Thyroid gland (tissue), 4 donors: ENCODE measurements around the gene QKI. TPM values are rescaled to one million over a fixed set of nuclear protein-coding genes. Genes with fewer than 3 reads are reported as not detected.

ENCODE experiments used
- DNase-seq, 2 donors: peaks; one replicate each; pipeline ENCODE4 v3.0.0-alpha.2; 2019
- H3K27ac ChIP-seq, 3 donors: fragments of 200-600 bp; sonication (generic); 1 replicate in 2 of 3; 2 replicates in 1 of 3; pipeline ENCODE4 v1.5.1; 2016 to 2019; ENCODE audit warnings: mild to moderate bottlenecking in 1 of 3, moderate library complexity in 1 of 3
- H3K27me3 ChIP-seq: fragments of 200-600 bp; sonication (generic); one replicate; pipeline ENCODE4 v1.5.1; 2019
- H3K36me3 ChIP-seq, 2 donors: fragments of 200-600 bp; sonication (generic); one replicate each; pipeline ENCODE4 v1.5.1; 2016 to 2019
- H3K4me1 ChIP-seq, 2 donors: fragments of 200-600 bp; sonication (generic); one replicate each; pipeline ENCODE4 v1.5.1; 2017 to 2019
- H3K4me3 ChIP-seq, 3 donors: fragments of 200-600 bp; sonication (generic); replicated peaks in 1 of 3; 1 replicate in 2 of 3; 2 replicates in 1 of 3; pipeline ENCODE4 v1.5.1; 2016; ENCODE audit warnings: mild to moderate bottlenecking in 1 of 3
- H3K9me3 ChIP-seq: fragments of 200-600 bp; sonication (generic); one replicate; pipeline ENCODE4 v1.5.1; 2017
- POLR2A ChIP-seq, 2 donors: fragments of 450-650 bp; IDR thresholded peaks; one replicate each; pipeline ENCODE4 v1.6.1; 2017; ENCODE audit warnings: antibody characterized with exemption in 2 of 2, mild to moderate bottlenecking in 2 of 2, moderate library complexity in 1 of 2
- WGBS, 2 donors: methylation state at CpG; one replicate each; pipeline ENCODE4 v1.1.5; 2017; 5-methylcytosine and 5-hydroxymethylcytosine counted together
- intact Hi-C: fragments of 100-400 bp; cut with DNase I; formaldehyde crosslinking; loops from one replicate; pipeline ENCODE4 v1.15.1; 2023
- total RNA-seq, 4 donors: library from RNA; depleted of rRNA; stranded (reverse); fragments of >200 nt; gene quantifications; one replicate each; pipeline ENCODE4 v1.2.3, GENCODE V29; 2016
- TF ChIP-seq, protein P1 (sequence below), 6 experiments: fragments of 200-600 bp in 3 of 6; fragments of 450-650 bp in 3 of 6; sonication (generic) in 3 of 6; IDR thresholded peaks; one replicate each; pipeline ENCODE4 v1.5.1; 2016 to 2019; ENCODE audit warnings: antibody characterized with exemption in 6 of 6, mild to moderate bottlenecking in 2 of 6, inconsistent platforms in 1 of 6, moderate library complexity in 1 of 6

Gene QKI
- total RNA-seq, 4 donors from 2014 or later = 90.3 to 134 (median 101) TPM

DNA sequence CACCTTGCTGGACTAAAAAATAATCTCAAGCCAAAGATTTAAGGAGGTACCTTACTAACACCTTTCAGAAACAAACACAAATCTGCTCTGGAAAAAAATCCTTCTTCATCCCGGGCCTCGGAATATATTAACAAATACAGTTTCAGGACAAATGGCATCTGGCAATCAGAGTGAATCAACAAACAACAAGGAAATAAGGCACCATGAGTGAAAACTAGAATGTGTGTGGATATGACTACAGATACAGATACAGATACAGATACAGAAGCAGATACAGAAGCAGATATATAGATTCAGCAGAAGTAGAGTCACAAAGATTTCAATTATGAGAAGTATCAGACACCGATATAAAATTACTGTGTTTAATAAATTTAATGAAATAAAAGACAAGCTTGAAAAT, 178.4 kb downstream of the QKI start:
- Histone ChIP-seq H3K36me3 (no peaks in the 10 kb centered on the region), H3K4me1 (no peaks in the 10 kb centered on the region), H3K9me3 (no peaks in the 10 kb centered on the region), H3K27me3 (no peaks in the 10 kb centered on the region), H3K4me3 (no peak overlapping the region), H3K27ac (no peak overlapping the region)
- TF ChIP-seq, protein P1, sequence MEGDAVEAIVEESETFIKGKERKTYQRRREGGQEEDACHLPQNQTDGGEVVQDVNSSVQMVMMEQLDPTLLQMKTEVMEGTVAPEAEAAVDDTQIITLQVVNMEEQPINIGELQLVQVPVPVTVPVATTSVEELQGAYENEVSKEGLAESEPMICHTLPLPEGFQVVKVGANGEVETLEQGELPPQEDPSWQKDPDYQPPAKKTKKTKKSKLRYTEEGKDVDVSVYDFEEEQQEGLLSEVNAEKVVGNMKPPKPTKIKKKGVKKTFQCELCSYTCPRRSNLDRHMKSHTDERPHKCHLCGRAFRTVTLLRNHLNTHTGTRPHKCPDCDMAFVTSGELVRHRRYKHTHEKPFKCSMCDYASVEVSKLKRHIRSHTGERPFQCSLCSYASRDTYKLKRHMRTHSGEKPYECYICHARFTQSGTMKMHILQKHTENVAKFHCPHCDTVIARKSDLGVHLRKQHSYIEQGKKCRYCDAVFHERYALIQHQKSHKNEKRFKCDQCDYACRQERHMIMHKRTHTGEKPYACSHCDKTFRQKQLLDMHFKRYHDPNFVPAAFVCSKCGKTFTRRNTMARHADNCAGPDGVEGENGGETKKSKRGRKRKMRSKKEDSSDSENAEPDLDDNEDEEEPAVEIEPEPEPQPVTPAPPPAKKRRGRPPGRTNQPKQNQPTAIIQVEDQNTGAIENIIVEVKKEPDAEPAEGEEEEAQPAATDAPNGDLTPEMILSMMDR (IDR thresholded peaks at IDR 0.05) = no peak
- no peak for TF ChIP-seq POLR2A (IDR thresholded peaks at IDR 0.05)
- DNase-seq = no peak
- 95 to 96% methylated on average over 3 of the region's 3 CpGs for WGBS, 2 donors
- intact Hi-C loops = no loop called here

DNA sequence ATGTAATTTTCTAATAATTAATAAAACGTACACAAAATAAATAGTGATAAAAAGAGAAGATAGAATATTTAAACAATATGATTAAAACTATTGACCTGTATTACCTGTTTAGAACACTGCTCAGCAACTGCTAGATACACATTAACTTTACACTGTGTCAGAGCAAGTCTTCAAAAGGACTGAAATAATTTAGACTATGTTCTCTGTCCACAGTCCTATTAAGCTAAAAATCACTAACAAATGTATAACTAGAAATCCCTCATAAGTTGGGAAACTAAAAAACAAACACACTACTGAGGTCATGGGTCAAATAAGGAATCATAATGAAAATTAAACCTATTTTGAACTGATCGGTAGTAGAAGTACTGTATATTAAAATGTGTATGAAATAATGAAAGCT, 181.7 kb downstream of the QKI start:
- no peak overlapping the region for H3K27ac ChIP-seq
- no peaks in the 10 kb centered on the region for H3K36me3 ChIP-seq
- H3K4me1 ChIP-seq = no peaks in the 10 kb centered on the region
- no peaks in the 10 kb centered on the region for H3K27me3 ChIP-seq
- 97 to 98% methylated on average over 2 of the region's 2 CpGs for WGBS, 2 donors
- no peak for TF ChIP-seq POLR2A (IDR thresholded peaks at IDR 0.05)
- TF ChIP-seq, protein P1 (IDR thresholded peaks at IDR 0.05) = no peak
- no peak for DNase-seq
- H3K4me3 ChIP-seq = no peak overlapping the region
- intact Hi-C loops = no loop called here
- H3K9me3 ChIP-seq = no peaks in the 10 kb centered on the region

DNA sequence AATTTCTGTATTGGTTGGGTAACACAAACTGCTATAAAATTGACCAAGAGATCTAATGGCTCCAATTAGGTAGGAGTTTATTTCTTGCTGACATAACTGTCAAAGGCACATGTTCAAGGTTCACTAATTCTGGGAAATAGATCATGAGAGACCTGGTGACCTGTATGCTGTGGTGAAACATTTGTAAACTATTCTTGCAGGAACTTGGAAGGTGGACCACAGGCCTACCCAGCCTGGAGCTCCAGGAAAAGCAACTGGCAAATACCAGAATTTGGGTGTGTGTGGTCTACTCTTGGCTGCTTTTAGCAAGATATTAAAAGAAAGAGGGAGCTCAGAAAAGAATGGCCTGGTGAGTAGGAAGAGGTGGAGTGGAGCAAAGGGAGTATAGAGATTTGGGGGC, 184.6 kb downstream of the QKI start:
- Histone ChIP-seq H3K27ac (no peak overlapping the region), H3K4me3 (no peak overlapping the region), H3K9me3 (no peaks in the 10 kb centered on the region), H3K4me1 (no peaks in the 10 kb centered on the region), H3K36me3 (no peaks in the 10 kb centered on the region), H3K27me3 (no peaks in the 10 kb centered on the region)
- no peak for DNase-seq
- TF ChIP-seq, protein P1 (IDR thresholded peaks at IDR 0.05) = no peak
- no peak for TF ChIP-seq POLR2A (IDR thresholded peaks at IDR 0.05)
- intact Hi-C loops = no loop called here

DNA sequence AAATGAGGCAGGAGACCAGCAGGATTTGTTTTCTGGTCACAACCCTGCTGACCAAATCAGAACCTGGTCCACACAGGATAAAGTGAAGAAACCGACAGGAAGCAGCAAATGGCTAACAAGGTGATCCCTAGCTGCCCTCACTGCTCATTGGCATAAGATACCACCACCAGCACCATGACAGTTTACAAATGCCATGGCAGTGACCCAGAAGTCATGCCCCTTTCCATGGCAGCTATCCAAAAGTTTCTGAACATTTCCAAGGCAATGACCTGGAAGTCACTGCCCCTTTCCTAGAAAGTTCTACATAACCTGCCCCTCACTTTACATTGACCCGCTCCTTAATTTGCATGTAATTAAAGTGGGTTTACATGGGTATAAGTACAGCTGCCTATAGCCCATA, 185.2 kb downstream of the QKI start:
- Histone ChIP-seq H3K27ac (no peak overlapping the region), H3K4me3 (no peak overlapping the region), H3K36me3 (no peaks in the 10 kb centered on the region), H3K27me3 (no peaks in the 10 kb centered on the region), H3K4me1 (no peaks in the 10 kb centered on the region), H3K9me3 (no peaks in the 10 kb centered on the region)
- intact Hi-C loops = no loop called here
- WGBS, 2 donors = 91 to 96% methylated on average over 2 of the region's 2 CpGs
- no peak for DNase-seq
- TF ChIP-seq, protein P1 (IDR thresholded peaks at IDR 0.05) = no peak
- TF ChIP-seq POLR2A (IDR thresholded peaks at IDR 0.05) = no peak

DNA sequence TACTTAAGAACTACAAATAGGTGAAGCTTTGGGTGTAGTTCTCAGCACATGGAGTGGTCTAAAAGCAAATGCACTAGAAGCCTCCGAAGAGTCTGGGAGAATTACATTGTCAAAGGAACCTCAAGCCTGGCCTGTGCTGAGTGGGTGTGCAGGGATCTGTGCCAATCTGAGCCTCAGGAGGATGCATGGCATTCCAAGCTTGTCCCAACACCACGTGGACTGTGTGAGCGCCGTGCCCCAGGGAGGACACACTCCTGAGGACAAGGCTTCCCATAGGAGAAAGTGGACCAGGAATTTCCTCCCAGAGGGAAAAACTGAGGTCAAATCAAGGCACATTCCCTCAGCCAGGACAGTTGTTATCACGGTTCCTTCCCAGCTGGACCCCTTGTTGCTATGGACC, 185.8 kb downstream of the QKI start:
- intact Hi-C loops = no loop called here
- H3K27me3 ChIP-seq = no peaks in the 10 kb centered on the region
- H3K9me3 ChIP-seq = no peaks in the 10 kb centered on the region
- no peak for DNase-seq
- no peak overlapping the region for H3K27ac ChIP-seq
- no peaks in the 10 kb centered on the region for H3K4me1 ChIP-seq
- no peaks in the 10 kb centered on the region for H3K36me3 ChIP-seq
- no peak for TF ChIP-seq POLR2A (IDR thresholded peaks at IDR 0.05)
- TF ChIP-seq, protein P1 (IDR thresholded peaks at IDR 0.05) = no peak
- H3K4me3 ChIP-seq = no peak overlapping the region
- 69 to 74% methylated on average over 5 of the region's 5 CpGs for WGBS, 2 donors
